Measurements from ENCODE around the gene MYOZ2.

The MYOZ2 gene

DNA sequence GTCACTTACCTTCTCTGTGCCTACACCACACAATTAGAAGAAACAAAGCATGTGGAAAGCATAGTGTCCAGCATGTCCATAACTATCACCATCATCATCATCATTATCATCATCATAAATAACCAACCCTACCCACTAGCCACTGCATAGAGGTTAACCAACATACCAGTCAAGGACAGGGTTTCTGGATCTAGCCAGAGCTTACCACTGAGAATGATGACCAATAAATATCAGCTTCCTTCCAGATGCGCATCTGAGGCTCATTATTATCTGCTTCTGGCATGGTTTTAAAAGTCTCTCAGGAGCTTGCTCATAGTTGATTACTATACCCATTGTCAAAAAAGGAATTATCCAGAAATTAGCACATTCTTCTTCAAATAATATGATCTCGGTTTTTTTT, 25.5 kb upstream of the MYOZ2 start:
- CTCF ChIA-PET: no interaction called here
- Histone ChIP-seq H3K9me3 (ENCODE audit: control insufficient read depth, insufficient read depth, low read depth, low read length) (no peaks in the 10 kb centered on the region), H3K4me3 (ENCODE audit: low read depth, low read length) (no peak overlapping the region), H3K36me3 (ENCODE audit: control insufficient read depth in 2 of 2, insufficient read depth in 1 of 2, low read length in 2 of 2) (no peaks in the 10 kb centered on the region), H3K27ac (ENCODE audit: extremely low read depth, low read depth, low read length) (no peak overlapping the region), H3K4me1 (ENCODE audit: control insufficient read depth, insufficient read depth, low read length) (no peaks in the 10 kb centered on the region)
- POLR2A ChIA-PET: no interaction called here
- TF ChIP-seq, protein P1, sequence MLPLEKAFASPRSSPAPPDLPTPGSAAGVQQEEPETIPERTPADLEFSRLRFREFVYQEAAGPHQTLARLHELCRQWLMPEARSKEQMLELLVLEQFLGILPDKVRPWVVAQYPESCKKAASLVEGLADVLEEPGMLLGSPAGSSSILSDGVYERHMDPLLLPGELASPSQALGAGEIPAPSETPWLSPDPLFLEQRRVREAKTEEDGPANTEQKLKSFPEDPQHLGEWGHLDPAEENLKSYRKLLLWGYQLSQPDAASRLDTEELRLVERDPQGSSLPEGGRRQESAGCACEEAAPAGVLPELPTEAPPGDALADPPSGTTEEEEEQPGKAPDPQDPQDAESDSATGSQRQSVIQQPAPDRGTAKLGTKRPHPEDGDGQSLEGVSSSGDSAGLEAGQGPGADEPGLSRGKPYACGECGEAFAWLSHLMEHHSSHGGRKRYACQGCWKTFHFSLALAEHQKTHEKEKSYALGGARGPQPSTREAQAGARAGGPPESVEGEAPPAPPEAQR (tag by site-specific recombination; IDR thresholded peaks at IDR 0.05): no peak
- TF ChIP-seq ZNF521 (tag by site-specific recombination; IDR thresholded peaks at IDR 0.05) (no peak), HOXD13 (CRISPR knock-in tag; IDR thresholded peaks at IDR 0.05; ENCODE audit: borderline replicate concordance) (no peak), HIC1 (tag by site-specific recombination; IDR thresholded peaks at IDR 0.05) (no peak), ZNF560 (tag by site-specific recombination; IDR thresholded peaks at IDR 0.05; ENCODE audit: borderline replicate concordance) (no peak), ZNF302 (tag by site-specific recombination; IDR thresholded peaks at IDR 0.05; ENCODE audit: low read depth) (no peak), ZNF350 (tag by site-specific recombination; IDR thresholded peaks at IDR 0.05) (no peak), ZNF830 (tag by site-specific recombination; IDR thresholded peaks at IDR 0.05; ENCODE audit: low read depth) (no peak), KLF17 (tag by site-specific recombination; IDR thresholded peaks at IDR 0.05) (no peak)
- TF ChIP-seq, protein P2, sequence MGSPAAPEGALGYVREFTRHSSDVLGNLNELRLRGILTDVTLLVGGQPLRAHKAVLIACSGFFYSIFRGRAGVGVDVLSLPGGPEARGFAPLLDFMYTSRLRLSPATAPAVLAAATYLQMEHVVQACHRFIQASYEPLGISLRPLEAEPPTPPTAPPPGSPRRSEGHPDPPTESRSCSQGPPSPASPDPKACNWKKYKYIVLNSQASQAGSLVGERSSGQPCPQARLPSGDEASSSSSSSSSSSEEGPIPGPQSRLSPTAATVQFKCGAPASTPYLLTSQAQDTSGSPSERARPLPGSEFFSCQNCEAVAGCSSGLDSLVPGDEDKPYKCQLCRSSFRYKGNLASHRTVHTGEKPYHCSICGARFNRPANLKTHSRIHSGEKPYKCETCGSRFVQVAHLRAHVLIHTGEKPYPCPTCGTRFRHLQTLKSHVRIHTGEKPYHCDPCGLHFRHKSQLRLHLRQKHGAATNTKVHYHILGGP (tag by site-specific recombination; IDR thresholded peaks at IDR 0.05): no peak
- TF ChIP-seq, protein P3, sequence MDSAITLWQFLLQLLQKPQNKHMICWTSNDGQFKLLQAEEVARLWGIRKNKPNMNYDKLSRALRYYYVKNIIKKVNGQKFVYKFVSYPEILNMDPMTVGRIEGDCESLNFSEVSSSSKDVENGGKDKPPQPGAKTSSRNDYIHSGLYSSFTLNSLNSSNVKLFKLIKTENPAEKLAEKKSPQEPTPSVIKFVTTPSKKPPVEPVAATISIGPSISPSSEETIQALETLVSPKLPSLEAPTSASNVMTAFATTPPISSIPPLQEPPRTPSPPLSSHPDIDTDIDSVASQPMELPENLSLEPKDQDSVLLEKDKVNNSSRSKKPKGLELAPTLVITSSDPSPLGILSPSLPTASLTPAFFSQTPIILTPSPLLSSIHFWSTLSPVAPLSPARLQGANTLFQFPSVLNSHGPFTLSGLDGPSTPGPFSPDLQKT (IDR thresholded peaks at IDR 0.05; ENCODE audit: borderline replicate concordance, low read depth, low read length): no peak
- TF ChIP-seq, protein P4, sequence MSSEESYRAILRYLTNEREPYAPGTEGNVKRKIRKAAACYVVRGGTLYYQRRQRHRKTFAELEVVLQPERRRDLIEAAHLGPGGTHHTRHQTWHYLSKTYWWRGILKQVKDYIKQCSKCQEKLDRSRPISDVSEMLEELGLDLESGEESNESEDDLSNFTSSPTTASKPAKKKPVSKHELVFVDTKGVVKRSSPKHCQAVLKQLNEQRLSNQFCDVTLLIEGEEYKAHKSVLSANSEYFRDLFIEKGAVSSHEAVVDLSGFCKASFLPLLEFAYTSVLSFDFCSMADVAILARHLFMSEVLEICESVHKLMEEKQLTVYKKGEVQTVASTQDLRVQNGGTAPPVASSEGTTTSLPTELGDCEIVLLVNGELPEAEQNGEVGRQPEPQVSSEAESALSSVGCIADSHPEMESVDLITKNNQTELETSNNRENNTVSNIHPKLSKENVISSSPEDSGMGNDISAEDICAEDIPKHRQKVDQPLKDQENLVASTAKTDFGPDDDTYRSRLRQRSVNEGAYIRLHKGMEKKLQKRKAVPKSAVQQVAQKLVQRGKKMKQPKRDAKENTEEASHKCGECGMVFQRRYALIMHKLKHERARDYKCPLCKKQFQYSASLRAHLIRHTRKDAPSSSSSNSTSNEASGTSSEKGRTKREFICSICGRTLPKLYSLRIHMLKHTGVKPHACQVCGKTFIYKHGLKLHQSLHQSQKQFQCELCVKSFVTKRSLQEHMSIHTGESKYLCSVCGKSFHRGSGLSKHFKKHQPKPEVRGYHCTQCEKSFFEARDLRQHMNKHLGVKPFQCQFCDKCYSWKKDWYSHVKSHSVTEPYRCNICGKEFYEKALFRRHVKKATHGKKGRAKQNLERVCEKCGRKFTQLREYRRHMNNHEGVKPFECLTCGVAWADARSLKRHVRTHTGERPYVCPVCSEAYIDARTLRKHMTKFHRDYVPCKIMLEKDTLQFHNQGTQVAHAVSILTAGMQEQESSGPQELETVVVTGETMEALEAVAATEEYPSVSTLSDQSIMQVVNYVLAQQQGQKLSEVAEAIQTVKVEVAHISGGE (tag by site-specific recombination; conservative IDR thresholded peaks at IDR 0.05; ENCODE audit: low read depth): no peak

DNA sequence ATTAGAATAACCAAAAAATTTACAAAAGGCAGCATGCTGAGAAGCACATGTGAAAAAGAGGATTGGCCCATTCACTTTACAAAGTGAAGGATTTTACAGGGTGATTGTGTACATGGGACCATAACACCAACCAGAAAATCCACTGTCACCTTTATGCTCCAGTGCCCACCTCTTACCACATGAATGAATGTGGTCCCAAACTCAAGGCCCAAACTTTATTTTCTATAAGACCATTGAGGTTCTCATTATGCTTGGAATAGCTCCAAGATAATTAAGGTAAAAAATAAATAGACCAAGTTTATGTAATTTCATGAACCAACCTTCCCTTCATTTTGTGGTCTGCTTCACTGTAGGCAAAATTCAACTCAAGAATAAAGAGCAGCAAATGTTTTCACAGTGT, 24.3 kb upstream of the MYOZ2 start:
- CTCF ChIA-PET: no interaction called here
- H3K4me3 ChIP-seq (ENCODE audit: low read depth, low read length): no peak overlapping the region
- no peak overlapping the region for H3K27ac ChIP-seq (ENCODE audit: extremely low read depth, low read depth, low read length)
- no peaks in the 10 kb centered on the region for H3K4me1 ChIP-seq (ENCODE audit: control insufficient read depth, insufficient read depth, low read length)
- no peaks in the 10 kb centered on the region for H3K36me3 ChIP-seq (ENCODE audit: control insufficient read depth in 2 of 2, insufficient read depth in 1 of 2, low read length in 2 of 2)
- POLR2A ChIA-PET: no interaction called here
- H3K9me3 ChIP-seq (ENCODE audit: control insufficient read depth, insufficient read depth, low read depth, low read length): no peaks in the 10 kb centered on the region
- TF ChIP-seq ZNF530 (tag by site-specific recombination; IDR thresholded peaks at IDR 0.05; ENCODE audit: low read depth): no peak
- TF ChIP-seq, protein P5, sequence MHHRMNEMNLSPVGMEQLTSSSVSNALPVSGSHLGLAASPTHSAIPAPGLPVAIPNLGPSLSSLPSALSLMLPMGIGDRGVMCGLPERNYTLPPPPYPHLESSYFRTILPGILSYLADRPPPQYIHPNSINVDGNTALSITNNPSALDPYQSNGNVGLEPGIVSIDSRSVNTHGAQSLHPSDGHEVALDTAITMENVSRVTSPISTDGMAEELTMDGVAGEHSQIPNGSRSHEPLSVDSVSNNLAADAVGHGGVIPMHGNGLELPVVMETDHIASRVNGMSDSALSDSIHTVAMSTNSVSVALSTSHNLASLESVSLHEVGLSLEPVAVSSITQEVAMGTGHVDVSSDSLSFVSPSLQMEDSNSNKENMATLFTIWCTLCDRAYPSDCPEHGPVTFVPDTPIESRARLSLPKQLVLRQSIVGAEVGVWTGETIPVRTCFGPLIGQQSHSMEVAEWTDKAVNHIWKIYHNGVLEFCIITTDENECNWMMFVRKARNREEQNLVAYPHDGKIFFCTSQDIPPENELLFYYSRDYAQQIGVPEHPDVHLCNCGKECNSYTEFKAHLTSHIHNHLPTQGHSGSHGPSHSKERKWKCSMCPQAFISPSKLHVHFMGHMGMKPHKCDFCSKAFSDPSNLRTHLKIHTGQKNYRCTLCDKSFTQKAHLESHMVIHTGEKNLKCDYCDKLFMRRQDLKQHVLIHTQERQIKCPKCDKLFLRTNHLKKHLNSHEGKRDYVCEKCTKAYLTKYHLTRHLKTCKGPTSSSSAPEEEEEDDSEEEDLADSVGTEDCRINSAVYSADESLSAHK (tag by site-specific recombination; IDR thresholded peaks at IDR 0.05): no peak
- TF ChIP-seq ZNF280D (tag by site-specific recombination; IDR thresholded peaks at IDR 0.05): no peak
- TF ChIP-seq ZNF626 (tag by site-specific recombination; IDR thresholded peaks at IDR 0.05): no peak
- TF ChIP-seq ZIC2 (tag by site-specific recombination; IDR thresholded peaks at IDR 0.05): no peak
- TF ChIP-seq ZNF2 (tag by site-specific recombination; IDR thresholded peaks at IDR 0.05): no peak
